DMS79 treated with DMSO at 0.1 percent for 48 hours (cell line): ENCODE results near the gene DYSF.
A peak's percentile ranks its signal among the peaks of the same experiment; 100 is the strongest.

Experiments
- DNase-seq: peaks from one replicate; lab custom pipeline; 2025; lab: John Stamatoyannopoulos, UW

DYSF gene

DNA sequence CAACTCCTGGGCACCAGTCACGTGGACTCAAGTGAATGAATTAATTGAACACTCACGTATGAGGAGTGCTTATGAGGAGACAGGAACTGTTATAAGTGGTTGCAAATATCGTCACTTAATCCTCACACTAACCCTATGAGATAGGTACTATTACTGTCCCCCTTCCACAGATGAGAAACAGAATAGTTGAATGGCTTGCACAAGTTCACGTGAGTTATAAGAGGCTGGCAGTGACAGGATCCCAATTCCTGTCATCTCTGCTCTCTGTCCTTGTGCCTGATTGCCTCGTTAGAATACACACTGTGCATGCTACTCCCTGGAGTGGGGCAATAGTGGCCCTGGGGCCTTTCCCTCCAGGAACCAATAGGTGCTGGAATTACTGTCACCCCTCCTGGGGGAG lies 253.5 kb downstream of the DYSF start:
- peak; percentile 68 for DNase-seq

DNA sequence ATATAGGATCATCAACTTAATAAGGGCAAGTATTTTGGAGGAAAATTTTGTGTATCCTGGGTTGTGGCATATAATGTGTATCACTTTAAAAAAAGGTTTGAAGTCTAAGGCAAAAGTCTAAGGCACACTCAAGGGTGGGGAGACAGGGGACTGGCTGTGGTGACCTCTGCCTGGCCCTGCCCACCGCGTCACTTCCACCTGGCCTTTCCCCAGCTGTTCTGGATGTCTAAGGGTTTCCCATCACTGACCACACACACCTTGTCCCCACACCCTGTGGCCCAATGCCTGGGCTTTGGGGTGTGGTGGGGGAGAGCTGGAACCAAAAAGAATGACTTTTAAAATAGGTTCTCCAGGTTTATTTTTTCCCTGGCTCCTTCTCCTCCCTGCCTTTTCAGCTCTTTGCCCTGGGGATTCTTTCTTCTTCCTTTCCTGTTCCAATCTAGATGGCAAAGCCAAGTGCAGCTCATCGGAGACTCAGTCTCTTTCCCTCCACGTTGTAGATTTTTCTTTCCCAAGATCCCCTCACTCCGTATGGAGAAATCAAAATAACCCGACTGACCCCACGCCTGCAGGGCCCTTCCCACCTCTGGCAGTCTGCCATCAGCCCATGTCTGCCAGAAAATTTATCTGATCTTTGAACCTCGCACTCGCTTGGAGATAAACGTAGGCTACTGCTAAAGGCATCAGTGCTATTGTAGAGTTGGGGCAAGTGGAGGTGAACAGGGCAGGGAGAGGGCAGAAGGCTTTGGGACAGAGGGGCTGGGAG lies 257.2 kb downstream of the DYSF start:
- no peak for DNase-seq

DNA sequence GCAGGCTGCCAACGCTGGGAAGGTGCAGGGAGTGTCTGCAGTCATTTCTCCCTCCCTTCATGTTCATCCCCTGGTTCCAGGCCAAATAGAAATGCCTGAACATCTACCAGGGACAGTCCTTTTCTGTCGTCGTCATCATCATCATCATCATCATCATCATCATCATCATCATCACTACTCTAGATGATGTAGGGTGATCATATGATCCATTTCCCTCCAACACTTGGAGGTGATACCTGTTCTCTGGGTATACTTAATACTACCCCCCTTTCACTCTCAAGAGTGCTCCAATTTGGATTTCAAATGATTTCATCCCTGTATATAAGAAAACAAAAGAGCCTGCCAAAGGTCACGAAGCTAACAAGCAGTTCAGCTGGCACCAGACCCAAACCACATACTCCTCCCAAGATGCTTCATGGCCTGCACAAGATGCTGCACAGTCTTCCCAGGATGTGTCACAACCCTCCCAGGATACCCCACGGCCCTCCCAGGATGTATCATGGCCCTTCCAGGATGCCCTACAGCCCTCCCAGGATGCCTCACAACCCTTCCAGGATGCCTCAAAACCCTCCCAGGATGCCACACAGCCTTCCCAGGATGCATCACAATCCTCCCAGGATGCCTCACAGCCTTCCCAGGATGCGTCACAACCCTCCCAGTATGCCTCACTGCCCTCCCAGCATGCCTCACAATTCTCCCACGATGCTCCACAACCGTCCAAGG lies 257.9 kb downstream of the DYSF start:
- peak; percentile 18 for DNase-seq

DNA sequence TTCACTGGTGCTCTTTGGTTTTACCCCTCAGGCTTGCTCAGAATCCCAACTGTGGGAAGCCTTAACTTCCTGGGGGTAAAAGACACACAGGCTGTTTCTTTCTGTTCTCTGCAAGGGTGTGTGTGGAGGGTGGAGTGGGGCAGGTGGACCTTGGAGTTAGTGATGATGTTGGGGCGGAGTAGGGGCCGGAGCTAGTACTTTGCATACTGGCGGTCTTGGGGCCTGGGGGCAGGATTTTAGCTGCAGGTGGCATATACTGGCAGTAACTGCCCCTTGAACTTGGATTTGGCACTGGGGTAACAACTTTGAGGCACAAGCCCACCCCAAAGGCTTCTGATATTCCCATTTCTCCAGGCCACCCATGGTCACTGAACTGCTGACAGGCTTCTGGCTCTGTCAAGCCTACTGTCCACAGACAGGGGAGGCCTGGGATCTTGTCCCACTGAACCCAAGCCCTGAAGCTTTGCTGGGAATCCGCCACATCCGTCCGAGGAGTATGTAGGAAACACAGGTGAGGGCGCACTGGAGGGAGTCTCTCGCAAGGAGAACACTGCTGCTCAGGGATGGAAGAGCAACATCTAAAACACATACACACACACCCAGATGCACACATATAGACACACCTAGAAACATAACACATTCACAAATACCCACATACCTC lies 258.9 kb downstream of the DYSF start:
- DNase-seq, result no peak

DNA sequence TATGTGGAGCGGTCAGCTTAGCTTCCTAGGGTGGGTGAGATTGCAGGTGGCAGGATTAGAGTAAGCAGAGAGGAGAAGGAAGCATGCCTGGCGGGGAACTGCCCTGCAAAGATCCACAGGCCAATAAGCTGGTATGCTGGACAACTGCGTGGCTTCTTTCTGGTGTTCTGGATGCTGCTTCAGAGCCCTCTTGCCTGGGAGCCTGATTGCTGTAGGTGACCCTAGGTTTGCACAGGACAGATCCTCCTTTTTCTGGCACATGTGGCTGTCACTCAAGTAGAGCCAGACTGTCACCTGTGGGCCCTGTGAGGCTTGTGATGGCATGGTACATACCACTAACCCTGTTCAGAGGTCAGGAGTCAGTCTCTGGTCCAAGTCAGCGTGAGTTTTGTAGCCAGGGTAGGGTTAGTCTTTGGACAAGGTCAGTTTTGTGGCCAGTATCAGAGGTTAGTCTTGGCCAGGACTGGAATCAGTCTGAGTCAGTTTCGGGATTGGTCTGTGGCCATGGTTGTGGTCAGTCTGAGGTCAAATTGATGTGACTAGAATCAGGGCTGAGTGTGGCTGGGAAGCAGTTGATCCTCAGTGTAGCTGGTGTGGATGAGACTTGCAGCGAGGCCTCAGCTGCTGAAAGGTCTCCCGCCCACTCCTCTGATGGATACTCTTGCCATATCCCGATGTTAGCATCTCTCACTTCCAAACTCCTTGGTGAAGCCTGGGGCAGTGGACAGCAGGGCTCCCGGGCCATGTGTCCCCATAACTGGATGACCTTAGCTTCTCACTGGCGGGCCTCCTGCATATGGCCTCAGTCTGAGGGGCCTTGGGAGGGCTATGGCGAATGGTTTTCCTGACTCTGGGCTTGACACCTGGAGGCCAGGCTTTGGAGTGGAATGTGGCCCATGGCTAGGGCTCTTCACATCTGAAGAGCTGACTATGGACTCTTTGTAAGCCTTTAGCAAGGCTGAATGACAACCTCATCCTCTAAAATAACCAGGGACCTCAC lies 260.5 kb downstream of the DYSF start:
- DNase-seq, result no peak

DNA sequence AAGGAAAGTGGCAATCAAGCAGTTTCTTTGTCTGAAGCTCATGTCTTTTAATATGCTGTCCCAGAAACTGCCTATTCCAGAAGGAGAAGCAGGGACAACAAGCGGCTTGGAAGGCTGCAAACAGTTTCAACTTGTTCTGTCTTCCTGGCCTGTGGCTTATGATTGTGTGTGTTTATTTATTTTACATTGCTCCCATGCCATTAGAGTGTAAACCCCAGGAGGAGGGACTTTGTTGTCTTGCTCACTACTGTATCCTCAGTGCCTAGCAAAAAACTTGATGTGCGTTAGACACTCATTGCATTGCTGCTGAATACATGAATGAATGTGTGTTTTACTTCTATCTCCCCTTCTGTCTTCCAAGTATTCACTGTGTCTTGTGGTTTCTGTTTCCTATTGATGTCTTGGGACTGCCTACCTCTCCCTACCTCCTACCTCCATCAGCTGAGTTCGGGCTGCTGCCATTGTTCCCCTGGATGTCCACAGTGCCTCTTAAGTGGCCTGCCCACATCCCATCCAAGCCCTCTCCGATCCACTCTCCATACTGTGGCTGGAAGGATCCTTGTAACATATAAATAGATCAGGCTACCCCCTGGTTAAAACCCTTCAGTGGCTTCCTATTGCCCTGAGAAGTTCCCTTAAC lies 261.4 kb downstream of the DYSF start:
- no peak for DNase-seq

DNA sequence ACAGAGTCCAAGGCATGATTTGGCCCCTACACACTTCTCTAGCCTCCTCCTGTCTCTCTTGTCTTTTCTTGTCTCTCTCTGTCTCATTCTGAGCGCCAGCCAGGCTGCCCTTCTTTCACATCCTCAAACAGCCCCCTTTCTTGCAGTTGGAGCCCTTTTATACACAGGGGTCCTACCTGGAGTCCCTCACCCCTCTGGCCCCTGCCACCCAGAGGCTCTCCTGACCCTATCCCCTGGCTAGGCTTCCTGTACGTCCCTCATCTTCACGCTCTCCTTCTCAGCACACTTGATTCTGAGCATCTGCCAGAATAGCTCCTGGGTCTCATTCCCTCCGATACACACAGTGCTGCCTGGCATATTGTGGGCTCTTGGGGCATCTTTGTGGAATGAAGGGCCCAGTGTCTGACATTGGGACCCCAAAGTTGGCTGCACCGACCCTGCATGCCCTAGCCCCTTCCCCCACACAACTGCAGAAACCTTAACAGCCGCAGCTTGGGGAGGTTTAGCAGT lies 261.9 kb downstream of the DYSF start:
- no peak for DNase-seq

DNA sequence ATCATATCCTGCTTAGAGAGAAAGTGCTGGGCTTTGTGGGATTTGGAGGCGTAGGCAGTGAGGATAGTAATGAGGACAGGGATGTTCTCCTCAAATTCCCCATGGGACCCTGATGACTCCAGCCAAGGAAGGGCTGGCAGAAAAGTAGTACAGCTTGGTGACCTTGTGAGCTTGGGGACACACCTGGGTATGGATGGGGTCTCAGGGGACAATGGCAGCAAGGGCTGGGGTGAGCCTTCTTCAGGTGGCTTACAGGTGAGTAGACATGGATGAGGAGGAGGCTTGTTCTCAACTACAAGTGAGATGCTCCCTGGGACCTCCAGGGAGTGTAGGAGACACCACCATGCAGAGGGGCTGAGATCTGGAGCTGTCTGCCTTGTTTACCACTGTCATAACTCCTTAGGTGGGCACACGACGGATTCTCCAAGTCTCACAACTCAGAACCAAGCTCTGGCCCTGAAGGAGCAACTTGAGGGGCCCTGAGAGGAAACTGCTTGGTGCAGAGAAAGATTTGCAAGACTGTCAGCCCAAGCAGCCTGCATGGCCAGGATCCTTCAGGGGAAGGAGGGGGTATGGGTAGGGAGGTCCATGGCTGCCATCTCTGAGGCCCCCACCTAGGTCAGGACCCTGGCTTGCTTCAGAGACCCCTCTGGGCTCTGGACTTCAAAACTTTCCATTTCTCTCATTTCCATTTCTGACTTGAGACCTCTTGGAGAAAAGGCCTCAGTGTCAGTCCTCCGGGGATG lies 262.8 kb downstream of the DYSF start:
- DNase-seq, result no peak

DNA sequence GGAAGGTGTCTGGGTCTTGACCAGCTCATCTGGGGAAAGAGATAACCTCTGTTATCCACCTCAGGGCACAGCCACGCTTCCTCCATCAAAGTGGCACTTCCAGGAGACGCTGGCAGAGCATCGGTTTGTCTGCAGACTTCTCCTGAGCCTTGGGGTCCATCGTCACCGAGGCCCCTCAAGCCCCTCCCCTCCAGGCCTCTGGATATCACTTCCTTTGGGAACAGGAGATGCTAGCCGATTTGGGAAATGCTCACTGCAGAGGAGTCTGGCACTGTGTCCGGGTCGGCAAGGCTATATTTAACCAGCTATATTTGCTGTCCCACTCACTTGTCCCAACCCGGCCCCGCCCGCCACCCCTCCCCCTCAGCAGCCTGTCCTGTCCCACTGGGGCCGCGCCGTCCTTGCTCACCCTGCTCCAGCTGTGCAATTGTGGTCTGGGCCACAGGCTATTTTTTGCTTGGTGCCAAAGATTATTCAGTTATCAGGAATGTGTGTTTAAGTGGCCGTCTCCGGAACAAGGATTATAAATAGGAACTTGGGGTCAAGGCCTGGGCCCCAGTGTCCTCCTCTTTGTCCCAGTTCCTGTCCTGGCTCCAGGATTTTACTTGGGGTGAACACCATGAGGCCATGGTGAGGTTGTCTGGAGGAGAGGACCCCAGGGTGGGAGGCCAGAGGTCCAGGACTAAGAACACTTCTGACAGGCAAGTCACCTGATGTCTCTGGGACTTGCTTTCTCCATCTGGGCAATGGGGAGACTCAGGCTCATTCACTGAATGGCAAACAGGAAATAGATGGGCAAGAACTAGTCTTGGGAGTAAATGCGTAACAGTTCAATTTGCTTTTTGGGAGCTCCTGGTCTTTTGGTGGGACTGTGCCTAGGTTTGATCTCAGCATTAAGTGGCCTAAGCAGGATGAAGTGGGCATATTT lies 263.6 kb downstream of the DYSF start:
- DNase-seq, result no peak

DNA sequence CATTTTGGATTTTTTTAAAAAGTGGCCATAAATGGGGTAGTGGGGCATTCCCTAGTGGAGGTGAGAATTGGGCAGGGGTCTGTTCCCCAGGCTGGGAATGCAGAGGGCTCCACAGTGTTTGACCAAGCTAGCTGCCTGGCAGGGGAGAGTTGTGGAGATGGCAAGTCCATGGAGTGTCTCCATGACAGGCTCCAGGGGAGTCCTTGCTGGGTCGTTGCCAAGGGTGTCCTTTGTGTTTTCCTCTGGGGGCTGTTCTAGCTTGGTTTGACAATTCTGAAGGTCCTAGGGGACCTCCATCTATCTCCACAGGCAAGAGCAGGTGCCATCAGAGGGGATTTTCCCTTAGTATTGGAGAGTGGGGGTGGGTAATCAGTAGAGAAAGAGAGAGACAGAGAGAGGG lies 265.3 kb downstream of the DYSF start:
- no peak for DNase-seq

DNA sequence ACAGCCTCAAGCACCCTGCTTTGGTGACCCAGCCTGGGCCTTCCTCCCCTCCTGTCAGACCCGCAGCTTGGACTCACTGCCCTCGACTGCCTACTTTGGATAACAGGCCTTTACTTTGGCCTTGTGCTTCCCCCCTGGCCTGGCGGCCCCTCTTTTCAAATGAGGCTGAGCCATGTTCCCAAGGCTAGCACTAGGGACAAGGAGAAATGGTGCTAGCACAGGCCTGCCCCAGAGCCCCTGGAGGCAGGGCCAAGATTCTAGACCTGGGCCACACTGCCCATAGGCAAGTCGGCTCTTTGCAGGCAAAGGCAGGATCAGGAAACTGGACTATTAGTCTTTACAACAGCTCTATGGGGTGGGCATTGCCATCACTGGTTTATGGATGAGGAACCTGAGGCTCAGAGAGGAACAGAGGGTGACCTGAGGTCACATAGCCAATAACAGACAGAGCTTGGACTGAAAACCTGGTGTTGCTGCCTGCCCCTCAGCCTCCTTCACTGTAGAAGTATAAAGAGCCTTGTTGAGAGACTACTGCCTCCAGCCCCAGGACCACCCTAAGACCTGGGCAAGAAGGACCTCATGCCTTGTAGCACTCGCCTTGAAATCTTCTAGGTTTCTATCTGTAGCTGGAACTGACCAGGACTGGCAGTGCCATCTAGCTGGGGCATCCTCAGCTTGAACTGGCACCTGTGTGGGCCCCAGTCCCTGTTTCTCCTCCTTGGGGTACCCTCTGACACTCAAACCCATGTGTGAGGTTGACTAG lies 266.3 kb downstream of the DYSF start:
- DNase-seq, result no peak

DNA sequence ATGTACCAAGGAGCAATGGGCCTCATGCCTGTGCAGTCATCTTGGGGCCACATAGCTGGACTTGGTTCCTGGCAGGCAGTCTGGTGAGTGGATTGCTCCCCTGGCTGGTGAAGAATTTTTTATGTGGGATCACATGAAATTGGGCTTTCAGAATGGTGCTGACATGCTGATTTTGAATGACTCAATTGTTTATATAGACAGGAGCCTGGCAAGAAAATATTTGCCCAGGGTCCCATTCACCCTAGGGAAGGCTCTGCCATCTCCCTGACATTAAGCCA lies 266.9 kb downstream of the DYSF start:
- no peak for DNase-seq

DNA sequence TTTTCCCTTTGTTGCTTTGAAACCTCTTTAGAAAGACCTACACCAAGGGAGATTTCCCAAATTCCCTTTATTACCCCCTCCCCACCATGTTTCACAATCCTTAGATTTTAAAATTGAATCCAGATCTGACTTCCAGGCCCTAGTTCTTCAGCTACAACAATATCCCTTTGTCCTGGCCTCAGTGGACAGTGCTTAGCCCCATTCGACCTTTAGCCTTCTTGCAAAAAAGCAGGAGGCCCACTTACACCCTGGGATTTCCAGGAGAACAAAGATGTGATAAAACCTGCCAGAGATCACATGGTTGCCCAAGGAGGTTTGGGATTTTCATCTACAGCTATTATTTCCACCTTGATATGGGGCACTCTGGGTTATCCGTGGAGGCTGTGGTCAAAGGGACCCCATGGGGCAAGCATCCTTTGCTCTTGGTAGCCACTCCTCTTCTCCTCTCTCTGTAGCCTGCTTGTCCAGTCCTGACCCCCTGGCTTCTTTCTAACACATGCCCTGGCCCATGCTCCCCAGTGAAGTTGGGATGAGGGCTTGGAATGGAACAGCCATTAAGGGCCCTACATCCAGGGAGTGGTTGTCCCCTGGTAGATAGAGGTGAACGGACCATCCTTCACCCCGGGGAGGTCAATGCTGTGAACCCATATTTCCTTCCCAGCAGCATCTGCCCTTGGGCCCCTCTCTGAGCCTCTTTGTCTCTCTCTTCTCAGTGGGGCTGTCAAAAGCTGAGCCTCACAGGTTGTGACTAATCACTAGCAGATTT lies 267.4 kb downstream of the DYSF start:
- no peak for DNase-seq

DNA sequence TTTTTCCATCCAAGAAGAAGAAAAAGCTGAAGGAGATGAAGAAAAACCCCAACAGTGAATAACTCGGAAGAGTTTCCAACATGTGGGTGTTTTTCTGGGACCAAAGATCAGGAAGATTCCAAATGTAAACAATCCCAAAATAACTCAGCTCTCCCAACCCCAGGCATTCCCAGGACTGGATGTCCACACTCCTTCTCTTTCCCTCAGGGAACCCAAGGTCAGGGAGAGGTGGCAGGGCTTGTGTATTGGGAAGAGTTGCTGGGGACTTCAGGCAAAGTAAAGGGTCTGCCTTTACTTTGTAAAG lies 268.0 kb downstream of the DYSF start:
- DNase-seq, result no peak

DNA sequence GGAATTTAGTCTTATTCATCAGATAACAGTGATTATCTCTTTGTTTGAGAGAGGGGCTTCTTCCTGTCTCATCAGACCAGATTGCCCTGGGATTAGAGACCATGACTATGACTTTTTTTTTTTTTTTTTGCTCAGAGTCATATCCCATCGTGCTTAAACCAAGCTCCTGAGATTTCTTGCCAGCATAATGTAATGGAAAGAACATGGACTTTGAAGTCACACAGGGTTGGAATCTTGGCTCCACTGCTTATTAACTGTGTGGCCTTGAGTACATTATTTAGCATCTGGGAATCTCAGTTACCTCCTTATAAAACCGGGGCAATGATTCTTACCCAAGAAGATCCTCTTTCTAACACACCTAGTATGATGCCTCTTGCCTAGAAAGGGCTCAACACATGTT lies 268.3 kb downstream of the DYSF start:
- no peak for DNase-seq

DNA sequence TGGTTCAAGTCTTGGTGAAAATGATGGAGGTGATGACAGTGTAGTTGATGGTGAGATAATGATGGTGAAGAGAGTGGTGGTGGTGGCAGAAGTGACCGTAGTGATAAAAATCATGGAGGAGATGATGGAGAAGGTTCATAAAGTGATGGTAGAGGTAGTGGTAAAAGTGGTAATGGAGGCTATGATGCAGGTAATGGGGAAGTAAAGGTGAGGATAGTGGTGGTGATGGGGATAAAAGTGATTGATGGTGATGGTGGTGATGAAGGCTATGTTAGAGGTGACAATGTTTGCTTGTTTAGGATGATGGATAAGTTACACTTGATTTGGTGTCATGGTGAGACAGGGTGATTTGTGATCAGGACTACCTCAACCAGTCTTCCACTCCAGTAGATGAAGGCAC lies 268.9 kb downstream of the DYSF start:
- DNase-seq, result no peak

DNA sequence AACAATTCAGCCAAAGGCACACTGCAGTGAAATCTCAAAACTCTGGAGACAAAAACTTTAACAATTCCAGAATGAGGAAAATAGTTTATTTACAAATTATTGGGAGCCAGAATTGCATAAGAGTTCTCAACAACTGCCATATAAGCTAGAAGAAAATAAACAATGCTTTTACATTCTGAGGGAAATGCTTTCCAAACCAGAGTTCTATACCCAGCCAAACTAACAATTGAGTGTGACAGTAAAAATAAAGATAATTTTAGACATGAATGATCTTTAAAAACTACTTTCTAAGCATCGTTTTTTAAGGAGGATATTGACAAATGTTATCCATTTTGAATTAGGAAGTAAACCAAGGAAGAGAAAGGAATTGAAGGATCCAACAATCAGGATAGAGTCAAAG lies 271.4 kb downstream of the DYSF start:
- no peak for DNase-seq

DNA sequence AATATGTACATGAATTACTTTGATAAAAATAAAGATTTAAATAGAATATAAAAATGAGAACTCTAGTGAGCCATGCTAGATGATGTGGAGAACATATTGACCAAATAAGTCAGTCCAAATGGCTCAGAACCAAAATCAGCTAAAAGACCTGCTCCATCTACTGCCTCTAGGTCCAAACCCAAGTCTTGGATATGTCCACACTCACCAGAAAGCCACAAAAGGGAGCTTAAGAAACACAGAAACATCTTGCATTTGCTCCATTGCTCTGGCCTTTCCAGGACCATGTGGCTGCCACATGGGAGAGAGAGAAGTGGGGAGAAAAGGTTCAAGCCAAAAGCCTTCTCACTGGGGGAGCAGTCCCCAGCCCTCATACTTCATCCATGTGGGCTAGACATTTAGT lies 272.5 kb downstream of the DYSF start:
- no peak for DNase-seq
